ENCODE results near the gene ZSCAN5A. TPM values are rescaled to one million over a fixed set of nuclear protein-coding genes. Genes with fewer than 3 reads are reported as not detected.
"Not testable (repeated sequence)": the region's sequence is repeated elsewhere in the genome, so short reads cannot be mapped to it uniquely, and the experiment has no call there.

Gene ZSCAN5A
- total RNA-seq, 1 donor from 2014 or later, result 4.3 TPM

- DNase-seq (ENCODE audit: low spot score), result no peak
- no peak for ATAC-seq
Measured at GRCh38 chr19:56273563-56274117, 41.0 kb downstream of the ZSCAN5A start.

- no peak for DNase-seq (ENCODE audit: low spot score)
- no peak for ATAC-seq
Measured at GRCh38 chr19:56272161-56272798, 42.4 kb downstream of the ZSCAN5A start, which contains the start of gene EDDM13. EDDM13 (plus strand) TSS chr19:56272748; CDS start chr19:56272835, 87 bp downstream.

- ATAC-seq (no peak), DNase-seq (ENCODE audit: low spot score) (no peak)
Measured at GRCh38 chr19:56271151-56271550, 43.5 kb downstream of the ZSCAN5A start.

GRCh38 chr19:56270676-56271075, 44.0 kb downstream of the ZSCAN5A start:
- no peak for ATAC-seq

GRCh38 chr19:56269348-56269747, 45.3 kb downstream of the ZSCAN5A start:
- ATAC-seq, result no peak
- no peak for DNase-seq (ENCODE audit: low spot score)

More at GRCh38 chr19:56270676-56271075, 44.0 kb downstream of the ZSCAN5A start:
- DNase-seq (ENCODE audit: low spot score), result no peak

- DNase-seq (ENCODE audit: low spot score) (no peak), ATAC-seq (no peak)
Measured at GRCh38 chr19:56266051-56266450, 48.6 kb downstream of the ZSCAN5A start.

- DNase-seq (ENCODE audit: low spot score) (no peak), ATAC-seq (no peak)
Measured at GRCh38 chr19:56263319-56263718, 51.3 kb downstream of the ZSCAN5A start.

GRCh38 chr19:56261932-56262331, 52.7 kb downstream of the ZSCAN5A start:
- ATAC-seq, result not testable (repeated sequence)

GRCh38 chr19:56261145-56261544, 53.5 kb downstream of the ZSCAN5A start:
- DNase-seq (ENCODE audit: low spot score), result no peak
- no peak for ATAC-seq

More at GRCh38 chr19:56261932-56262331, 52.7 kb downstream of the ZSCAN5A start:
- DNase-seq (ENCODE audit: low spot score), result not testable (repeated sequence)

- ATAC-seq, result no peak
- no peak for DNase-seq (ENCODE audit: low spot score)
Measured at GRCh38 chr19:56258272-56258671, 56.4 kb downstream of the ZSCAN5A start.

- DNase-seq (ENCODE audit: low spot score) (no peak), ATAC-seq (peak; percentile 76)
Measured at GRCh38 chr19:56253737-56254136, 60.9 kb downstream of the ZSCAN5A start.

GRCh38 chr19:56252699-56253422, 61.8 kb downstream of the ZSCAN5A start:
- peak; percentile 99 for ATAC-seq
- DNase-seq (ENCODE audit: low spot score), result peak; percentile 82

- ATAC-seq; DNase-seq (ENCODE audit: low spot score): not testable (repeated sequence)
Measured at GRCh38 chr19:56248736-56249338, 65.8 kb downstream of the ZSCAN5A start.

GRCh38 chr19:56245764-56246163, 68.9 kb downstream of the ZSCAN5A start:
- ATAC-seq; DNase-seq (ENCODE audit: low spot score): not testable (repeated sequence)

GRCh38 chr19:56245121-56245740, 69.4 kb downstream of the ZSCAN5A start:
- DNase-seq (ENCODE audit: low spot score) (no peak), ATAC-seq (no peak)

GRCh38 chr19:56223481-56223880, 91.2 kb downstream of the ZSCAN5A start:
- ATAC-seq, result no peak
- DNase-seq (ENCODE audit: low spot score), result no peak

GRCh38 chr19:56222901-56223300, 91.7 kb downstream of the ZSCAN5A start:
- DNase-seq (ENCODE audit: low spot score) (no peak), ATAC-seq (no peak)

- no peak for ATAC-seq
- DNase-seq (ENCODE audit: low spot score), result no peak
Measured at GRCh38 chr19:56221851-56222250, 92.8 kb downstream of the ZSCAN5A start.

GRCh38 chr19:56221442-56221841, 93.2 kb downstream of the ZSCAN5A start:
- DNase-seq (ENCODE audit: low spot score), result not testable (repeated sequence)
- peak; percentile 59 for ATAC-seq

- DNase-seq (ENCODE audit: low spot score) (no peak), ATAC-seq (no peak)
Measured at GRCh38 chr19:56218961-56219360, 95.7 kb downstream of the ZSCAN5A start.

Data from left lobe of liver (tissue), 2 donors.